ENCODE measurements around the gene OR13C3. TPM values are rescaled to one million over a fixed set of nuclear protein-coding genes. Genes with fewer than 3 reads are reported as not detected.

OR13C3 gene
- total and polyA plus RNA-seq, 9 of the 15 experiments (the other 6 are each of a cell fraction or from before 2014, with no cell fraction given): not detected

DNA sequence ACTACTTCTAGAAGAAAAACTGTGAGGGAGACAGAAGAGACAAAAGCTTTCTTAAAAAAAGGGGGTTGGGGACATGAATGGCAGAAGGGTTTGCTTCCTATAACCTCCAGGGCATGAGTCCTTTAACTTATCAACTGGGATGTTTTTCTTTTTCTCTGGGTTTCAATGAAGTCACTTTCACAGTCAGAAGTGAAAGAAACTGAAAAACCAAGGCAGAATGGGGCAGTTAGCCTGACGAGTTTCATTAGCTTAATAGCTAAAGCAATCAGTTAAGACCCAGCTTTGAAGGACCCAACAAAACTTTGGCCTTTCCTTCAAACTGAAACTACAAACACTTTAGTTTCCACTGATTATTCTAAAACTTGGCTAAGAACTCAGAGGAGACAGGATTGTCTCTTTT lies 27.7 kb upstream of the OR13C3 start (continued):
- TF ChIP-seq ZSCAN29 (IDR thresholded peaks at IDR 0.05): no peak

- FAIRE-seq: no peak
- Histone ChIP-seq H3K9me3 (replicated peaks; ENCODE audit: control insufficient read depth, insufficient read depth, low read depth, low read length) (no peaks in the 10 kb centered on the region; the same call in 1 of the 2 replicates), H3K27me3 (ENCODE audit: control insufficient read depth in 2 of 2, insufficient read depth in 2 of 2, low read length in 2 of 2) (no peaks in the 10 kb centered on the region), H2AFZ (ENCODE audit: low read depth, low read length) (no peak overlapping the region), H4K20me1 (replicated peaks; ENCODE audit: control insufficient read depth, insufficient read depth, low read length) (no peaks in the 10 kb centered on the region), H3K4me1 (replicated peaks in 1 of 2; ENCODE audit: control insufficient read depth in 2 of 2, insufficient read depth in 2 of 2, low read length in 2 of 2) (no peaks in the 10 kb centered on the region), H3K9ac (ENCODE audit: insufficient read depth in 1 of 2, low read depth in 2 of 2, low read length in 2 of 2) (no peak overlapping the region), H3K79me2 (ENCODE audit: control insufficient read depth, insufficient read depth, low read length) (no peaks in the 10 kb centered on the region), H3K4me2 (ENCODE audit: insufficient read depth, low read length) (no peak overlapping the region), H3K36me3 (ENCODE audit: control insufficient read depth, insufficient read depth, low read length) (no peaks in the 10 kb centered on the region), H3K27ac (ENCODE audit: extremely low read depth, low read depth, low read length) (no peak overlapping the region), H3K9me1 (ENCODE audit: control insufficient read depth, insufficient read depth, low read length) (no peaks in the 10 kb centered on the region), H3K4me3 (no peak overlapping the region)
- in situ Hi-C loops (cut with MboI): no loop called here
- no peak for DNase-seq (ENCODE audit: extremely low read depth in 1 of 4, low spot score in 3 of 4)
- ChIA-PET POLR2A (no interaction called here), CTCF (ENCODE audit: low intra/inter-chr PET ratio) (no interaction called here)
- 2% methylated on average over 8 of the region's 8 CpGs for WGBS (ENCODE audit: insufficient coverage, low coverage, missing lambda C conversion rate)
- intact Hi-C loops (cut with micrococcal nuclease): no loop called here
- no peak for ATAC-seq
- no TSS peak for BruUV-seq (replicated peaks)
- no peak for TF ChIP-seq SMARCE1 (IDR thresholded peaks at IDR 0.05)
- TF ChIP-seq MEF2A (IDR thresholded peaks at IDR 0.05; ENCODE audit: control insufficient read depth, low read depth, low read length): no peak
- TF ChIP-seq ZFP36 (IDR thresholded peaks at IDR 0.05; ENCODE audit: low read depth, low read length, partially characterized antibody): peak; percentile 33
Observed at GRCh38 chr9:104556830-104557634, 20.4 kb upstream of the OR13C3 start.

GRCh38 chr9:104555521-104555920 lies 18.9 kb upstream of the OR13C3 start:
- Histone ChIP-seq H4K20me1 (replicated peaks; ENCODE audit: control insufficient read depth, insufficient read depth, low read length) (no peaks in the 10 kb centered on the region), H3K4me2 (ENCODE audit: insufficient read depth, low read length) (no peak overlapping the region), H3K4me3 (no peak overlapping the region), H3K27me3 (ENCODE audit: control insufficient read depth in 2 of 2, insufficient read depth in 2 of 2, low read length in 2 of 2) (no peaks in the 10 kb centered on the region), H3K36me3 (ENCODE audit: control insufficient read depth, insufficient read depth, low read length) (no peaks in the 10 kb centered on the region), H3K9me1 (ENCODE audit: control insufficient read depth, insufficient read depth, low read length) (no peaks in the 10 kb centered on the region), H3K9me3 (replicated peaks; ENCODE audit: control insufficient read depth, insufficient read depth, low read depth, low read length) (no peaks in the 10 kb centered on the region; the same call in 1 of the 2 replicates), H2AFZ (ENCODE audit: low read depth, low read length) (no peak overlapping the region), H3K9ac (ENCODE audit: insufficient read depth in 1 of 2, low read depth in 2 of 2, low read length in 2 of 2) (no peak overlapping the region), H3K27ac (ENCODE audit: extremely low read depth, low read depth, low read length) (no peak overlapping the region), H3K4me1 (replicated peaks in 1 of 2; ENCODE audit: control insufficient read depth in 2 of 2, insufficient read depth in 2 of 2, low read length in 2 of 2) (no peaks in the 10 kb centered on the region), H3K79me2 (ENCODE audit: control insufficient read depth, insufficient read depth, low read length) (no peaks in the 10 kb centered on the region)
- ChIA-PET CTCF (ENCODE audit: low intra/inter-chr PET ratio) (no interaction called here), POLR2A (no interaction called here)
- FAIRE-seq: no peak
- BruUV-seq (replicated peaks): no TSS peak
- in situ Hi-C loops (cut with MboI): no loop called here
- DNase-seq (ENCODE audit: extremely low read depth in 1 of 4, low spot score in 3 of 4): no peak
- ATAC-seq: no peak
- intact Hi-C loops (cut with micrococcal nuclease): no loop called here
- 0% methylated on average over 1 of the region's 1 CpG for WGBS (ENCODE audit: insufficient coverage, low coverage, missing lambda C conversion rate)
- TF ChIP-seq ZFP30 (CRISPR knock-in tag; IDR thresholded peaks at IDR 0.05; ENCODE audit: borderline replicate concordance): no peak
- TF ChIP-seq RREB1 (CRISPR knock-in tag; IDR thresholded peaks at IDR 0.05): no peak
- no peak for TF ChIP-seq STAT5B (CRISPR knock-in tag; IDR thresholded peaks at IDR 0.05)
- TF ChIP-seq MTF1 (CRISPR knock-in tag; IDR thresholded peaks at IDR 0.05; ENCODE audit: borderline replicate concordance): no peak
